Heart right ventricle (tissue), 16 donors: ENCODE results near the gene OCEL1. TPM values are rescaled to one million over a fixed set of nuclear protein-coding genes. Genes with fewer than 3 reads are reported as not detected.
A peak's percentile ranks its signal among the peaks of the same experiment; 100 is the strongest.

ENCODE experiments used
- ATAC-seq, 8 donors: fragments of 200-7000 bp; cut with Tn5 transposase; one replicate each; pipeline ENCODE4 v1.9.1; 2020; ENCODE audit warnings: mild to moderate bottlenecking in 8 of 8, moderate library complexity in 8 of 8, moderate number of reproducible peaks in 1 of 8
- DNase-seq, 2 donors: peaks; one replicate each; pipeline ENCODE4 v3.0.0-alpha.2; 2020
- H3K27ac ChIP-seq, 10 donors: fragments of 200-600 bp; sonication (generic) in 2 of 10; one replicate each; pipeline versions ENCODE4 v1.5.0 to v1.8.0; 2020 to 2022; ENCODE audit warnings: mild to moderate bottlenecking in 3 of 10
- H3K27me3 ChIP-seq, 7 donors: fragments of 200-600 bp; one replicate each; pipeline ENCODE4 v1.8.0; 2021 to 2022; ENCODE audit warnings: mild to moderate bottlenecking in 2 of 7
- H3K36me3 ChIP-seq, 9 donors: fragments of 200-600 bp; sonication (generic) in 1 of 9; one replicate each; pipeline versions ENCODE4 v1.5.0 to v1.8.0; 2020 to 2022; ENCODE audit warnings: mild to moderate bottlenecking in 2 of 9
- H3K4me1 ChIP-seq, 9 donors: fragments of 200-600 bp; sonication (generic) in 1 of 9; one replicate each; pipeline versions ENCODE4 v1.5.0 to v1.8.0; 2020 to 2022; ENCODE audit warnings: mild to moderate bottlenecking in 4 of 9
- H3K4me3 ChIP-seq, 10 donors: fragments of 200-600 bp; sonication (generic) in 2 of 10; one replicate each; pipeline versions ENCODE4 v1.5.0 to v1.8.0; 2020 to 2022; ENCODE audit warnings: mild to moderate bottlenecking in 7 of 10, moderate library complexity in 2 of 10
- H3K9me3 ChIP-seq, 11 donors: fragments of 200-600 bp in 10 of 11; sonication (generic) in 2 of 11; one replicate each; pipeline versions ENCODE4 v1.5.0 to v1.8.0; 2013 to 2022; ENCODE audit warnings: mild to moderate bottlenecking in 2 of 11, control low read depth in 1 of 11, moderate library complexity in 1 of 11
- WGBS, 2 donors: extraction: QIAGEN DNeasy Blood & Tissue Kit; methylation state at CpG; one replicate each; pipeline ENCODE4 v1.1.7; 2013; ENCODE audit warnings: inconsistent platforms in 1 of 2; 5-methylcytosine and 5-hydroxymethylcytosine counted together
- intact Hi-C, 10 donors: fragments of 100-400 bp; cut with DNase I; formaldehyde crosslinking; loops; one replicate each; pipeline versions ENCODE4 v1.11.1 to v1.14.2; 2022
- polyA plus RNA-seq, 2 donors: library from polyadenylated mRNA; stranded (reverse); fragments of 200-250 nt; gene quantifications; one replicate each; pipeline ENCODE4 v1.2.3, GENCODE V29; 2013
- total RNA-seq, 10 donors: library from RNA; stranded (reverse); fragmentation: NEBNext Ultra II Directional in 3 of 10; extraction: Animal tissue kit (Norgen Biotek cat#: 25700) in 3 of 10; gene quantifications; one replicate each; pipeline versions ENCODE4 v1.2.1 to v1.2.4, GENCODE V29; 2021 to 2023
- TF ChIP-seq, protein P1 (sequence below), 9 donors: fragments of 200-600 bp; sonication (generic) in 2 of 9; IDR thresholded peaks; one replicate each; pipeline versions ENCODE4 v1.5.0 to v1.8.0; 2021 to 2022; ENCODE audit warnings: antibody characterized with exemption in 9 of 9, mild to moderate bottlenecking in 5 of 9, moderate library complexity in 1 of 9
- donor health status: Arrhythmogenic right ventricular cardiomyopathy.
- donor health status: ischemic (EF 13 %, LVEDD 7.1; RV severe dilation, severe dysfunction).
- donor health status: healthy with polysubstance abuse.
- donor health status: DM: no; HTN: yes; CAD: no.
- donor health status: DM: no; HTN: no; CAD: no.
- donor health status: ischemic (EF 25% LVEDD 6.9; RV normal size, moderate dysfunction).
- donor health status: ischemic (EF 25% LVEDD 5.7; RV mildly dilated, moderate dysfunction).
- donor health status: healthy.
- donor health status: DM: yes; HTN: yes; CAD: no.
- donor health status: Ischemic cardiomyopathy.
- donor health status: ischemic (EF 35%, LVEDD 5.7; RV mildly dilated, moderate dysfunction).
- donor health status: nonischemic (EF 11% LVEDD 7.7; RV severe dilation, severe dysfunction).
- donor health status: DM: yes; HTN: yes; CAD: no.
- donor health status: PGD.
- donor health status: ischemic (EF 29% LVEDD 5.4; RV normal size, mild dysfunction).
- donor health status: nonischemic (EF 23%, LVEDD 6.1; RV moderate dilation, normal function).

Gene OCEL1
- total and polyA plus RNA-seq, 12 donors = 7.2 to 47.4 (median 15.3) TPM

DNA sequence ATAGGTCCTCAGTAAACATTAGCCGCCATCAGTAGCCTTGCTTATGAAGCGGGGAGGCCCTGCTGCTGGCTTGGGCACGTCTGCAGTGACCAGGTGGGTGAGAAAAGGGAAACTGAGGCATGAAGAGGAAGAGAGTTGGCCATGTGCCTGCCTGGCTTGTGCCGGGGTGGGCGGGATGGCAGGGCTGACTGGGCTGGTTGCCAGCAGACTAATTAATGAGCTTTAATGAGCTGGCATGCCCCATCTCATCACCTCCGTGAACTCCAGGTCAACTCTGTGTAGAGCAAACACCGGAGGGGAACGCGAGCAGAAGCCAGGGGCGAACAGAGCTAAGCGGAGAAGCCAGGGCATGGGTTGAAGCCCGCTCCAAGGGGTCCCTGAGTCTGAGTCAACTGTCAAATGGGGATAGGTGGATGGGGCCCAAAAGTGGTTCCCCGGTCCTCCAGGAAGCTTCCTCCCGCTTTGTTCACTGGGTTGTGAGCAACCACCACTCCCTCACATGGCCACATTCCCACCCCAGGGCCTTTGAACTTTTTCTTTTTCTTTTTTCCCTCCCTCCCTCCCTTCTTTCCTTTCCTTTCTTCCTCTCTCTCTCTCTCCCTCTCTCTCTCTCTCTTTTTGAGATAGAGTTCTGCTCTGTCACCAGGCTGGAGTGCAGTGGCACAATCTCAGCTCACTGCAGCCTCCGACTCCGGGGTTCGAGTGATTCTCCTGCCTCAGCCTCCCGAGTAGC is 11.0 kb downstream of the OCEL1 start:
- ATAC-seq (no peak), DNase-seq (no peak)
- intact Hi-C loops = loop anchor here in 1 of 10 donors (5.0 kb wide), 1 partner anchor 170 kb away; no protein-coding TSS in a partner anchor
- Histone ChIP-seq H3K27me3 (no peaks in the 10 kb centered on the region), H3K4me3 (peak overlapping the region in 2 of 10 donors; percentile 15 to 67), H3K36me3 (peaks cover 0 to 56% (median 10%) of the 10 kb centered on the region in 9 donors), H3K27ac (peak overlapping the region in 8 of 10 donors; percentile 23 to 85 (median 69)), H3K9me3 (no peaks in the 10 kb centered on the region), H3K4me1 (peaks cover 12 to 38% (median 24%) of the 10 kb centered on the region in 9 donors)
- TF ChIP-seq, protein P1, sequence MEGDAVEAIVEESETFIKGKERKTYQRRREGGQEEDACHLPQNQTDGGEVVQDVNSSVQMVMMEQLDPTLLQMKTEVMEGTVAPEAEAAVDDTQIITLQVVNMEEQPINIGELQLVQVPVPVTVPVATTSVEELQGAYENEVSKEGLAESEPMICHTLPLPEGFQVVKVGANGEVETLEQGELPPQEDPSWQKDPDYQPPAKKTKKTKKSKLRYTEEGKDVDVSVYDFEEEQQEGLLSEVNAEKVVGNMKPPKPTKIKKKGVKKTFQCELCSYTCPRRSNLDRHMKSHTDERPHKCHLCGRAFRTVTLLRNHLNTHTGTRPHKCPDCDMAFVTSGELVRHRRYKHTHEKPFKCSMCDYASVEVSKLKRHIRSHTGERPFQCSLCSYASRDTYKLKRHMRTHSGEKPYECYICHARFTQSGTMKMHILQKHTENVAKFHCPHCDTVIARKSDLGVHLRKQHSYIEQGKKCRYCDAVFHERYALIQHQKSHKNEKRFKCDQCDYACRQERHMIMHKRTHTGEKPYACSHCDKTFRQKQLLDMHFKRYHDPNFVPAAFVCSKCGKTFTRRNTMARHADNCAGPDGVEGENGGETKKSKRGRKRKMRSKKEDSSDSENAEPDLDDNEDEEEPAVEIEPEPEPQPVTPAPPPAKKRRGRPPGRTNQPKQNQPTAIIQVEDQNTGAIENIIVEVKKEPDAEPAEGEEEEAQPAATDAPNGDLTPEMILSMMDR (IDR thresholded peaks at IDR 0.05) = no peak
- 86 to 92% methylated on average over 18 of the region's 18 CpGs for WGBS, 2 donors

DNA sequence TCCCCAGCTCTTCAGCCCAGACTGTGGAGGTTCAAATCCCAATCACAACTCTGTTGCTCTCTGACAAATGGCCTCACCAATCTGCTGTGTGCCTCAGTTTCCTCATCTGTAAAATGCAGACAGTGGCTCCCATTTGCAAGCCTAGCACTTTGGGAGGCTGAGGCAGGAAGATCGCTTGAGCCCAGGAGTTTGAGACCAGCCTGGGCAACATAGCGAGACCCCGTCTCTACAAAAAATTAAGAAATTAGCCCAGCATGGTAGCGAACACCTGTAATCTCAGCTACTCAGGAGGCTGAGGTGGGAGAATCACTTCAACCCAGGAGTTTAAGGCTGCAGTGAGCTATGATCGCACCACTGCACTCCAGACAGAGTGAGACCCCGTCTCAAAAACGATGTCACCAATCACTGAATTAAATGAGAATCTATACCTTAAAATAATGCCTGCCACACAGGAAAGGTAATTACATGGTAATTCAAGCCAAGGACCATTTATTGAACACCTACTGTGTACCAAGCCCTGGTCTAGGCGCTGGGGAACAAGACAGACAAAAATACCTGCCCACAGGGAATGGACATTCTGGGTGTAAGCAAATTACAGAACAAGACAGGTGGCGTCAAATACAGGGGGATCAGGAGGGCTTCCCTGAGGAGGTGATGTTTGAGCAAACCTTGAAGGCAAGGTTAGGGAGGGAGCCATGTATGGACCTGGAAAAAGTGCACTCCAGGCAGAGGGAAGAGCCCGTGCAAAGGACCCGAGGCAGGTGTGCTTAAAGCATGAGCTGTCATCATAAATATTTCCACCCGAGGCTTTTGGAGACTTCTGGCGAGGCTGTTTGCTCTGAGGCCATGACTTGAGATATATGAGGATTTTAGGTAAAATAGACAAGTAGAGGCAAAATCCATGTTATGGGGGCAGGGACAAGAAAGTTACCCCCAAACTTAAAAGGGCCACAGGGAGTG is 12.0 kb downstream of the OCEL1 start:
- DNase-seq = no peak
- TF ChIP-seq, protein P1 (IDR thresholded peaks at IDR 0.05) = no peak
- H3K27me3 ChIP-seq = no peaks in the 10 kb centered on the region
- H3K4me1 ChIP-seq = peaks cover 12 to 49% (median 30%) of the 10 kb centered on the region in 9 donors
- H3K4me3 ChIP-seq = no peak overlapping the region
- WGBS, 2 donors = 94 to 98% methylated on average over 13 of the region's 13 CpGs
- no peak for ATAC-seq
- intact Hi-C loops = loop anchor here in 1 of 10 donors (5.0 kb wide), 1 partner anchor 171 kb away; no protein-coding TSS in a partner anchor
- no peaks in the 10 kb centered on the region for H3K9me3 ChIP-seq
- peaks cover 0 to 46% (median 0%) of the 10 kb centered on the region in 9 donors for H3K36me3 ChIP-seq
- no peak overlapping the region for H3K27ac ChIP-seq

DNA sequence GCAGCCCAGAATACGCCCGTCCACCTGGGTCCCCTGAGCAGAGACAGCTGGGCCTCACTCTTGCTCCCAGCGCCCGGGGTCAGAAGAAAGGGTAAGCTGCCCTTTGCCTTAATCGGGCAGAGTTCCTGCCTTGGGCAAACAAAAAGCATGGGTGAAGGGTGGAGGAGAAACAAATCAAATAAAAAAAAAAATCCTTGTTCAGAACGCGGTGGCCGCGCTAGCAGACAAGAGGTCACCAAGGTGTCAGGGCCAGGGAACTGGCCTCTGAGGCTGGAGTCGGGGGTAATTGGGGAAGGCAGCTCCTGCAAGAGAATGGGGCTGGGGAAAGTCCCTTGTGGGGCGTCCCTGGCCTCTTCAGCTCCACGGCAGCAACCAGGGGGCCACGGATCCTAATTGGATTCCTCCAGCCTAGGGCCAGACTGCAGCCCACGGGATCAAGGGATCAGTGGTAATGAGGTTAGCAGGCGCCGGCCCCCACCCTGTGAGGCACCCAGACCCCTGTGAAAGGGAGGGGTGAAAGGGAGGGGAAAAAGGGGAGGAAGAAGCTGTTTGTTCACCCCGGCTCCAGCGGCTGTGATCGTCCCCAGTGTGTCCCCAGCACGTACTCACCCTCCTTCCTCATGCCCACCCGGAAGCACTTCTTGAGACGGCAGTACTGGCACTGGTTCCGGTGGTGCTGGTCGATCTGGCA is 14.2 kb downstream of the OCEL1 start:
- no peak overlapping the region for H3K4me3 ChIP-seq
- peak overlapping the region in 2 of 10 donors; percentile 38 to 94 for H3K27ac ChIP-seq
- TF ChIP-seq, protein P1 (IDR thresholded peaks at IDR 0.05) = no peak
- 68 to 75% methylated on average over 24 of the region's 24 CpGs for WGBS, 2 donors
- peaks cover 11 to 48% (median 37%) of the 10 kb centered on the region in 9 donors for H3K4me1 ChIP-seq
- H3K27me3 ChIP-seq = no peaks in the 10 kb centered on the region
- intact Hi-C loops = no loop called here
- H3K9me3 ChIP-seq = no peaks in the 10 kb centered on the region
- no peak for DNase-seq
- ATAC-seq = no peak
- peaks cover 0 to 37% (median 0%) of the 10 kb centered on the region in 9 donors for H3K36me3 ChIP-seq
